CD4-positive, alpha-beta T cell treated with Interleukin-6 for 4 hours (primary cell): ENCODE results near the gene POLE.

ENCODE experiments used
- DNase-seq: peaks from one replicate; pipeline ENCODE4 v3.0.0-alpha.2; 2020; ENCODE audit warnings: mixed read lengths

POLE gene

GRCh38 chr12:132624186-132624855, 62.8 kb downstream of the POLE start:
- no peak for DNase-seq

DNA sequence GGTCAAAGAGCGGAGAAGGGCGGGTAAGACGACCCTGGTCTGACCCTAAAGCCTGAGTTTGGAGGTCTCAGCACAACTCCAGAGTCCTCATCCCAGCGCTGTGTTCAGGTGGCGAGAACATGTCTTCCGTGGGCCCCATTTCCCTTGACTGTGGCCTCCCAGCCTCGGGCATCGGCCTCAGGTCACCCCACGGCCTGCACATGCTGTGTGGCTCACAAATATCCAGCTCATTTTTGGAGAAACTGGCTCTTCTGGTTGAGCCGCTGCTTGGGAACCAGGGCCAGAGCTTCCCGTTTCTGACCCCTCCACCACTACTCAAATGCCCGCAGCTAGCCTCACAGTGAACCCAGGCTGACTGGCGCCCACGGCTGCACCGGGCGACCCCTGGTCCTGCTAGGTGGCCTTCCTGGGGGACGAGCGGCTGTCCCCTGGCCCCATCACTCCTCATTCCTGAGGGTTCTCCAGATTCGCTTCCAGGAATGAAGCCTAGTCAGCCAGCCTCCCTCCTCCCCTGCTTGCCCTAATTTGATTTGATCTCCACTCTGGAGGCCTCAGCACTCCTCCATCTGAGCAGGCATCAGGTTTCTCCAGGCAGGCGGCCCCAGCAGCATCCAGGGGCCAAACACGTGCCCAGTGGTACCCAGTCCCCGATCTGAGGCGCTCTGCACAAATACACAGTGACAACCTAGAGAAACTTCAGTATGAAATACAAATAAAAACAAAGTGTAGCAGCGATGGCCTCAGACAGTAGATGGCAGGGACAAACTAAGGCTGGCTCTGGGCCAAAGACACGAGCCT, 63.9 kb downstream of the POLE start:
- no peak for DNase-seq

DNA sequence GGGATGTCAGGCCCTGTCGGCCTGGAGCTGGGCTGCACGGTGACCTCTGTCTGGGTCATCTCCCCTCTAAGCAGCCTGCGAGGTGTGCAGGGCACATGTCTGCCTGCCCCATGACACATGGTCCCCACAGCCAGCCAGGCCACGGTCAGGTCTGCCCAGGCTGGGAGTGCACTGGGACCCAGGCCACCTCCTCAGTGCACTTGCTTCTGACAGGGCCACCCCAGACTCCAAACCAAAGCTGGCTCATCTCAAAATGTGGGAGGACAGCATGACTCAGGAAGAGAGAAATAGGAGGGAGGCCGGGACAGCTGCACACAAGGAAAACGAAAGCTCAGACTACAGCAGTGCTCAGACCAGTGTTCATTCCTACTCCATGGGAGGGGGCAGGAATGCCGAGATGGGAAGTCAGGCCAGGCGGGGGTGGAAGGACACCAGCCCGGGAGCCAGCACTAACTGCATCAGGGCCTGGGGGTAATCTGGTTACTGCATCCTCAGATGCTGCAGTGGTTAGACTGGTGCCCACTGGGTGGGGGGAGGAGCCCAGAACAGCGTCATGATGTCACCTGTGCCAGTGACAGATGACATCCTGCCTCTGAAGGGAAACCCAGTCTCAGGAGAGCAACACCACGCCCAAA, 64.6 kb downstream of the POLE start:
- DNase-seq, result no peak

- no peak for DNase-seq
Measured at GRCh38 chr12:132621657-132622435, 65.3 kb downstream of the POLE start.

DNA sequence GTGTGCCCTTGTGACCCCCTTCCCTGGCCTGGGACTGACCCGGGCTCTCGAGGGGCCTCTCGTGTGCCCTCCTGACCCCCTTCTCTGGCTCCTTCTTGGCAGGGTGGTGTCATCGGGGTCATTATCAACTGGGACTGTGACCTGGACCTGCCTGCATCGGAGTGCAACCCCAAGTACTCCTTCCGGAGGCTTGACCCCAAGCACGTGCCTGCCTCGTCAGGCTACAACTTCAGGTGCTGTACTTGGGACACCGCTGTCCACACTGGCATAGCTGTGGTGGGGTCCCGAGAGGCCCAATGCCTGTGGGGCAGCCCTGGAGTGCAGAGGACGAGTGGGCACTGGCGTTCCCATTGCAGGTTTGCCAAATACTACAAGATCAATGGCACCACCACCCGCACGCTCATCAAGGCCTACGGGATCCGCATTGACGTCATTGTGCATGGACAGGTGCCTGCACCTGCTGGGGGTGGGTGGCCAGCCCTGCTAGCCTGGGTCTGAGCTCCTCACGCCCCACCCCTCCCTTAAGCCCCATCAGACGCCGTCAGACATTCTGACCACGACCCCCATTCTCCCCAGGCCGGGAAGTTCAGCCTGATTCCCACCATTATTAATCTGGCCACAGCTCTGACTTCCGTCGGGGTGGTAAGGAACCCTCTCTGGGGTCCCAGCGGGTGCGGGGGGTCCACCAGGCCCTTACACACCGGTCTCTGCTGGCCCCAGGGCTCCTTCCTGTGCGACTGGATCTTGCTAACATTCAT, 66.1 kb downstream of the POLE start:
- no peak for DNase-seq

- DNase-seq, result no peak
Measured at GRCh38 chr12:132620113-132620898, 66.8 kb downstream of the POLE start.

DNA sequence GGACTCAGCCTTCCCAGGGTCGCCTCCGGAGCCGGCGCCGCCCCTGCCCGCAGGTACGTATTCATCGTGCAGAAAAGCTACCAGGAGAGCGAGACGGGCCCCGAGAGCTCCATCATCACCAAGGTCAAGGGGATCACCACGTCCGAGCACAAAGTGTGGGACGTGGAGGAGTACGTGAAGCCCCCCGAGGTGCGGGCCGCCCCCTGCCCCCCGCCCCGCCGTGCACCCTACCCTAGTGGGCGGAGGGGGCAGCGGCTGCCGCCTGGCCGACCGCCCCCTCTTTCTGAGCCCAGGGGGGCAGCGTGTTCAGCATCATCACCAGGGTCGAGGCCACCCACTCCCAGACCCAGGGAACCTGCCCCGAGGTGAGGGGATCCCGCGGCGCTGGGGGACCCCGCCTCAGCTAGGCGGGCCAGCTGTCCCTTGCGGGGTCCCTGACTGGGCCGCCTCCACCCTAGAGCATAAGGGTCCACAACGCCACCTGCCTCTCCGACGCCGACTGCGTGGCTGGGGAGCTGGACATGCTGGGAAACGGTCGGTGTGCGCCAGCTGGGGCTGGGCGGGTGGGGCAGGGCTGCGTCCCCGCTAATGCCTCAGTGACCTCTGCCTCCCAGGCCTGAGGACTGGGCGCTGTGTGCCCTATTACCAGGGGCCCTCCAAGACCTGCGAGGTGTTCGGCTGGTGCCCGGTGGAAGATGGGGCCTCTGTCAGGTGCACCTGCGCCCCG, 67.6 kb downstream of the POLE start:
- DNase-seq, result no peak

GRCh38 chr12:132619071-132619385, 68.1 kb downstream of the POLE start:
- DNase-seq, result no peak

- no peak for DNase-seq
Measured at GRCh38 chr12:132618683-132619043, 68.5 kb downstream of the POLE start, which contains the start of gene P2RX2. Gene P2RX2 (plus strand): TSS chr12:132618776. CDS start chr12:132618817, 41 bp downstream.

GRCh38 chr12:132617822-132618682, 69.1 kb downstream of the POLE start:
- DNase-seq, result no peak

DNA sequence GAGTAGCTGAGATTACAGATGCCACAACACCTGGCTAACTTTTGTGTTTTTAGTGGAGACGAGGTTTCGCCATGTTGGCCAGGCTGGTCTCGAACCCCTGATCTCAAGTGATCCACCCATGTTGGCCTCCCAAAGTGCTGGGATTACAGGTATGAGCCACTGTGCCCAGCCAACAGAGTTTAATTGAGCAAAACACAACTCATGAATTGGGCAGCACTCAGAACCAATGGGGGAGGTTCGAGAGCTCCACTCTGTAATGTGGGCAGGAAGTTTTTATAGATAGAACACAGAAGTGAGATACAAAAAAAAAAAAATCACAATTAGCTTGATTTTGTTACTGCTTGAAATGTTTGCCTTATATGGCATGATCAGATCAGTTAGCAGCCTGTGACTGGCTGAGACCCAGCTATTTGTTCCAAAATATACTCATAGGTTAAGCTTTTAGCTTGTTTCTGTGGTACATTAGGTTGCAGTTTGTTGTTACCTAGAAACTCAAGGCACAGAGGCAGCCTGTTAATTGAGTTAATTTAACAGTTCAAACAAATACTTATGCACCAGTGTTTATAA, 69.9 kb downstream of the POLE start:
- no peak for DNase-seq

DNA sequence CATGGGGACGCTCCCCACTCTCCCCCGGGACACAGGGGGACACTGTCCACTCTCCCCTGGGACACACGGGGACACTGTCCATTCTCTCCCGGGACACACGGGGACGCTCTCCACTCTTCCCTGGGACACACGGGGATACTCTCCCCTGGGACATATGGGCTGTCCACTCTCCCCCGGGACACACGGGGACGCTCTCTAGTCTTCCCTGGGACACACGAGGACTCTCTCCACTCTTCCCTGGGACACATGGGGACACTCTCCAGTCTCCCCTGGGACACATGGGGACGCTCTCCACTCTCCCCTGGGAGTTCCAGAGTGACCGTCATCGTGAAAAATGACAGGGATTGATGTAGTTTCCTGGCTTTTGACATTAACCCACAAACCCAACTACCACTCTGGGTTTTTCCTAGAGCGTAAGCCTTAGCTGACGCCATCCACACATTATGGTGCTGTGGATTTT, 71.5 kb downstream of the POLE start:
- DNase-seq, result no peak

- peak; percentile 86 for DNase-seq
Measured at GRCh38 chr12:132614861-132615578, 72.1 kb downstream of the POLE start.

DNA sequence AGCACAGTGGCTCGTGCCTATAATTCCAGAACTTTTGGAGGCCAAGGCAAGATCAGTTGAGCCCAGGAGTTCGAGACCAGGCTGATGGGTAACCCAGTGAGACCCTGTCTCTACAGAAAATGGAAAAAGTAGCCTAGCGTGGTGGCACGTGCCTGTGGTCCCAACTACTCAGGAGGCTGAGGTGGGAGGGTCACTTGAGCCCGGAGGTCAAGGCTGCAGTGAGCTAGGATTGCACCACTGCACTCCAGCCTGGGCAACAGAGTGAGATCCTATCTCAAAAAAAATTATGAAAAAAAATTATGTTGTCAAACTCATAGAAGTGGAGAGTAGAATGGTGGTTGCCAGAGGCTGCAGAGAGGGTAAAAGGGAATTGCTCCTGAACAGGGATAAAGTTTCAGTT, 73.1 kb downstream of the POLE start:
- DNase-seq, result no peak

DNA sequence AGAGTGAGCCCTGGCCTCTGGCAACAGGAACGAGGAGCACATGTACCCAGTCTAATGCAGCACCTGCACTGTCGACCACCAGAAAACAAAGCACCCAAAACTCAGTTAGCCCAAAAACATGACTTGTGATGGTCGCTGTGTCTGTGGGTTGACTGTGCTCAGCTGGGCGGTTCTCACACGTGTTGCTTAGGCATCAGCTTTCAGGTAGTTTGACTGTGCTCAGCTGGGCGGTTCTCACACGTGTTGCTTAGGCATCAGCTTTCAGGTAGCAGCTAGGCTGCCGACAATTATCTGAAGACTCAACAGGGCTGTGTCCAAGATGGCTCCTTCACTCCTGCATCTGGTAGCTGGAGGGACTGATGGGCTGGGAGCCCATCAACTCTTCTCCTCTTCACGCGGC, 75.5 kb downstream of the POLE start:
- DNase-seq, result no peak

GRCh38 chr12:132610866-132611602, 76.1 kb downstream of the POLE start:
- no peak for DNase-seq

DNA sequence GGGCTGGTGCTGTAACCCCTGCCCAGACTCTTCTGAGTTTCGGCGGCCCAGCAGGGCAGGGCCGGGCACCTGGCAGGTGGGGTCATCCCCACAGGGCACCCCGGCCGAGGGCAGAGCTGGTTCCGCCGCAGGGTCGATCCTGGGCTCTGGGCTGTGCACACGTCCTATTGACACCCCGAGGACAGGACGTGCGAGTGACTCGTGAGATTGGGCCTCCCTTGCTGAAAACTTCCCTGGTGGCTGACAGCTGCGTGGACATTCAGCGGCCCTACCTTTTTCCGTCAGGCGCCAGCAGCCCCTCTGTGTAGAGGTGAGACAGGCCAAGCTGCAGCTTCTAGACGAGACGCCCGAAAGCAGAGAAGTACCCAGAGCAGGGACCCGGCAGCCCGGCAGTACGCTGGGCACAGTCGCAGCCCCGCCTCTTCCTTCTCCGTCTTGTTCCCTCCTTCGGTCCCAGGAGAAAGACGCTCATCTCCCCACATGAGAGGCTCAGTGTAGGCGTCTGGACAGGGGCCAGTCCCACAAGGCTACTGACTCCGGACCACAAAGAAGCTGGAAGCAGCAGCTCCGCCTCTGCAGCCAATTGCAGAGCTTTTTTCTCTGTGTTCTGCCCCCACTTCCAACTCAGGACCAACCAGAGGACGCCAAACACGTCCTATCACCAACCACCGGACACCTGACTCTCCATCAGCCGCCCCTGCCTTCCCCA, 76.9 kb downstream of the POLE start, which contains the start of gene LRCOL1:
LRCOL1 (minus strand) TSS at position 532 of the 709 bp plus-strand sequence. CDS start 4,331 bp downstream, outside the sequence.
- peak; percentile 12 for DNase-seq
